Tibial artery (tissue), 4 donors: ENCODE results near the gene LRRC8C.

ENCODE experiments used
- DNase-seq, 2 donors: peaks; one replicate each; pipeline ENCODE4 v3.0.0-alpha.2; 2019
- H3K27ac ChIP-seq, 2 donors: fragments of 200-600 bp; sonication (generic) in 1 of 2; 1 replicate in 1 of 2; 2 replicates in 1 of 2; pipeline ENCODE4 v1.5.1; 2018 to 2019; ENCODE audit warnings: mild to moderate bottlenecking in 1 of 2
- H3K27me3 ChIP-seq, 2 donors: fragments of 200-600 bp; sonication (generic) in 1 of 2; one replicate each; pipeline versions ENCODE4 v1.5.1 to v1.6.0; 2016 to 2019
- H3K36me3 ChIP-seq, 3 donors: fragments of 200-600 bp; sonication (generic) in 2 of 3; one replicate each; pipeline ENCODE4 v1.5.1; 2016 to 2019; ENCODE audit warnings: mild to moderate bottlenecking in 2 of 3
- H3K4me1 ChIP-seq, 4 donors: fragments of 200-600 bp; sonication (generic) in 2 of 4; 1 replicate in 3 of 4; 2 replicates in 1 of 4; pipeline ENCODE4 v1.5.1; 2016 to 2019
- H3K4me3 ChIP-seq, 2 donors: fragments of 200-600 bp; sonication (generic) in 1 of 2; 1 replicate in 1 of 2; 2 replicates in 1 of 2; pipeline ENCODE4 v1.5.1; 2018 to 2019; ENCODE audit warnings: mild to moderate bottlenecking in 2 of 2
- H3K9me3 ChIP-seq, 3 donors: fragments of 200-600 bp; sonication (generic) in 1 of 3; one replicate each; pipeline ENCODE4 v1.5.1; 2016 to 2019
- intact Hi-C: fragments of 100-400 bp; cut with DNase I; formaldehyde crosslinking; loops from one replicate; pipeline ENCODE4 v1.15.0; 2023; ENCODE audit warnings: low total_unique reads
- TF ChIP-seq, protein P1 (sequence below), 2 experiments: fragments of 200-600 bp in 1 of 2; fragments of 450-650 bp in 1 of 2; IDR thresholded peaks; one replicate each; pipeline ENCODE4 v1.5.1; 2017 to 2019; ENCODE audit warnings: antibody characterized with exemption in 2 of 2, mild to moderate bottlenecking in 1 of 2, moderate library complexity in 1 of 2

LRRC8C gene

DNA sequence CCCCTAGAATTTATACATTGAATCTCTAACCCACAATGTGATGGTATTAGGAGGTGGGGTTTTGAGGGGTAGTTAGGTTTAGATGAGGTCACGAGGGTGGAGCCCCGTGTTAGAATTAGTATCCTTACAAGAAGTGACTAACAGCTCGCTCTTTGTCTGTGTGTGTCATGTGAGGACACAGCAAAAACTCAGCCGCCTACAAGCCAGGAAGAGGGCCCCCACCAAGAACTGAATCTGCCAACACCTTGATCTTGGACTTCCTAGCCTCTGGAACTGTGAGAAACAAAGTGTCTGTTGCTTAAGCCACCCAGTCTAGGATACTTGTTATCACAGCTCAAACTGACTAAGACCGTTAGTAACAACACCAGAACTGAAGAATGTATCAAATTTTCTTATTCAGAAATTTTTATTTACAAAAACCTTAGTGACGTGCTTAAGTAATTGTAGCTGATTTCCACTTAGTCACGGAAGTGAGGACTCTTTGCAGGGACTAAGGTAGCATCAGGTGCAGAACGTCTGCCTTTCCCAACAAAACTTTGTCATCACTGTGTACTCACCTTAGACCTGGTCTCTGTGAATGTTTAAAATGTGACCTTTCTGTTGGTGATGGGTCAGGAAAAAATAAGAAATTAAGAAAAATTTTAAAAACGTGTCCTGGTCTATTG, 24.5 kb upstream of the LRRC8C start:
- H3K27ac ChIP-seq = no peak overlapping the region
- no peaks in the 10 kb centered on the region for H3K27me3 ChIP-seq
- intact Hi-C loops = loop anchor here (10.0 kb wide), 1 partner anchor 156 kb away; no protein-coding TSS in a partner anchor
- no peak for DNase-seq
- no peaks in the 10 kb centered on the region for H3K9me3 ChIP-seq
- H3K36me3 ChIP-seq = peaks cover 0 to 7% (median 0%) of the 10 kb centered on the region in 3 donors
- H3K4me1 ChIP-seq = peaks cover 0 to 8% (median 3%) of the 10 kb centered on the region in 4 donors
- H3K4me3 ChIP-seq = no peak overlapping the region
- TF ChIP-seq, protein P1, sequence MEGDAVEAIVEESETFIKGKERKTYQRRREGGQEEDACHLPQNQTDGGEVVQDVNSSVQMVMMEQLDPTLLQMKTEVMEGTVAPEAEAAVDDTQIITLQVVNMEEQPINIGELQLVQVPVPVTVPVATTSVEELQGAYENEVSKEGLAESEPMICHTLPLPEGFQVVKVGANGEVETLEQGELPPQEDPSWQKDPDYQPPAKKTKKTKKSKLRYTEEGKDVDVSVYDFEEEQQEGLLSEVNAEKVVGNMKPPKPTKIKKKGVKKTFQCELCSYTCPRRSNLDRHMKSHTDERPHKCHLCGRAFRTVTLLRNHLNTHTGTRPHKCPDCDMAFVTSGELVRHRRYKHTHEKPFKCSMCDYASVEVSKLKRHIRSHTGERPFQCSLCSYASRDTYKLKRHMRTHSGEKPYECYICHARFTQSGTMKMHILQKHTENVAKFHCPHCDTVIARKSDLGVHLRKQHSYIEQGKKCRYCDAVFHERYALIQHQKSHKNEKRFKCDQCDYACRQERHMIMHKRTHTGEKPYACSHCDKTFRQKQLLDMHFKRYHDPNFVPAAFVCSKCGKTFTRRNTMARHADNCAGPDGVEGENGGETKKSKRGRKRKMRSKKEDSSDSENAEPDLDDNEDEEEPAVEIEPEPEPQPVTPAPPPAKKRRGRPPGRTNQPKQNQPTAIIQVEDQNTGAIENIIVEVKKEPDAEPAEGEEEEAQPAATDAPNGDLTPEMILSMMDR (IDR thresholded peaks at IDR 0.05) = no peak

DNA sequence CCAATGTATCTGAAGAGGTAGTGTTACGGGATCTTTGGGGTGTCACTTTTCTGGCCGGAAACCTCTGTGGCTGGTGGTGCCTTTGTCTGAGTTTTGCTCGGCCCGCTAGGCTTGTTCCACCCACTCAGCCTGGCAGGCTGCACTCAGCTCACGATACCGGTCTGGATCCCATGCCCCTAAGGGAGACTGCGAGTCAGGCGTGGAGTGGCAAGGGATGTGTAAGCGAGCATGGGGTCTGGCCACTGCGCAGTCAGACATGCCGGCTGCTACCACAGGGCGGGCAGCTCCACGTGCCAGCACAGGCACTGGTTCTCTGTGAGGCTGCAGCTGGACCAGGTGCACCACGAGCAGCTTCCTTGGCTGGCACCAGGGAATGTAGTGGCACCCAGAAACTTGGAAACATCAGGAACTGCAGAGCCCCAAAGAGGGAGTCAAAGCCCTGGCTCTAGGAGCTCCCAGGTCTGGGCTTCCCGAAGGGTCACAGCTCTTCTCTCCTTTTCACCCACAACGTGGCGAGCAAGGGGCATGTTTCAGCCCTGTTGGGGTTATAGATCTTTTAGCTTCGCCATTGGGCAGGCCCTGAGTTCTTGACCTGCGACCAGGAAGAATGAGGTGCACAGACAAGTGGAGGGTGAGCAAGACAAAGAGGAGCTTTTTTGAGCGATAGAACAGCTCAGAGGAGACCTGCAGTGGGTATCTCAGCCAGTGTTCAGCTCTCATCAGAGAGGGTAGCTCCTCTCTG, 23.8 kb upstream of the LRRC8C start:
- Histone ChIP-seq H3K9me3 (no peaks in the 10 kb centered on the region), H3K4me3 (no peak overlapping the region), H3K27ac (no peak overlapping the region), H3K4me1 (peaks cover 0 to 8% (median 3%) of the 10 kb centered on the region in 4 donors), H3K36me3 (peaks cover 0 to 7% (median 0%) of the 10 kb centered on the region in 3 donors), H3K27me3 (no peaks in the 10 kb centered on the region)
- DNase-seq = no peak
- TF ChIP-seq, protein P1 (IDR thresholded peaks at IDR 0.05) = no peak
- intact Hi-C loops = loop anchor here (10.0 kb wide), 1 partner anchor 156 kb away; no protein-coding TSS in a partner anchor

DNA sequence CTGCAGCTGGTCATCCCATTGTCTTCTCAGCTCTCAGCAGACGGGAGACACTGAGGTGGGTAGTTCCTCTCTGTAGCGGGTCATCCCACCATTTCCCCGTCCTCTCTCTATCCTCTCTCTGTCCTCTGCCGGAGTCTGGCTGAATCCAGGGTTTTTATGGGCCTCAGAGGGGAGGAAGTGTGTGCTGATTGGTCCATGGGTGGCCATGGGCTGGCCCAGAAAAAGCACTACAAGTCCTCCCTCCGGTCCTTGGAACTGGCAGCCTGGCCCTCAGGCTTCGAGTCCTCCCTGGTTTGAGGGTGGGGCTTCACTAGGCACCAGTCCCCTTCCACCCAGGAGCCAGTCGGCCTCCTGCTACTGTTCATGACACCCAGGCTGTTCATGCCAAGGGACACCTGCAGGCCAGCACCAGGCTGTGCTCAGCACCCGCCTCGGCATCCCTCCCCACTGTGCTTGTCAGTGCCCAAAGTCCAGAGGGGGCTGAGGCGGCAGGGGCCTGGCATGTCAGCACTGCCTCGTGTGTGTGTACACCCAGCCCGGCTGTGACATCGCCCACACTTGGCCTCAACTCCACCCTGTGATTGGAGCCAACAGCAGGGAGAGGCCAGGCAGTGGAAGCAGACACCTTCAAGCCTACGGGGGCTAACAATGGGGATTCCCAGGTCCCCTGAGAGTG, 23.0 kb upstream of the LRRC8C start:
- intact Hi-C loops = loop anchor here (10.0 kb wide), 1 partner anchor 155 kb away; no protein-coding TSS in a partner anchor
- Histone ChIP-seq H3K9me3 (no peaks in the 10 kb centered on the region), H3K4me3 (no peak overlapping the region), H3K27me3 (no peaks in the 10 kb centered on the region), H3K4me1 (peaks cover 0 to 8% (median 3%) of the 10 kb centered on the region in 4 donors), H3K27ac (no peak overlapping the region), H3K36me3 (peaks cover 0 to 7% (median 0%) of the 10 kb centered on the region in 3 donors)
- DNase-seq = no peak
- TF ChIP-seq, protein P1 (IDR thresholded peaks at IDR 0.05) = no peak

DNA sequence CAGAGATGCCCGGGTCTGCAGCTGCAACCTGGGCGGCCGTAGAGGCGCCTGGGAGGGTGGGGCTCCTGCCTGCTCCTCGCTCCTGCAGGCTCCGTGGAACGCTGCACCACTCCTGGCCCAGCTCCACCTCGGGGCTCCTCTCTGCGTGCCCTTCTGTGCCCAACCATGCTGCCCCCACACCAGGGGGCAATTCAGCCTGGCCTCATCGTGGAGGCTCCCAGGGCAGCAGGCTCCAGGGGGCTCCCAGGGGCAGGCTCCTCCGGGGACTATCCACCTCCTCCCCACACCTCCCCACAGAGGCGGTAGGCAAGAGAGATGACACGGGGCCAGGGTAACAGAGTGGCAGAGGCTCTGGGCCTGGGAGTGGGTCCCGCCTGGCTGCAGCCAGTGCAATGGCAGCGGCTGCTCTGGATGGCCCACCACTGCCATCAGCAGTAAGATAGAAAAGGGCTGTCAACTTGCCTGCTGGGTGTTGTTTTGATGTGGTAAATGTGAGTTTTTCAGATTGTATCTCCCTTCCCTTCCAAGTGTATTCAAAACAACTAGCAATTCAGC, 22.4 kb upstream of the LRRC8C start:
- no peak for DNase-seq
- intact Hi-C loops = no loop called here
- Histone ChIP-seq H3K36me3 (peaks cover 0 to 7% (median 0%) of the 10 kb centered on the region in 3 donors), H3K9me3 (no peaks in the 10 kb centered on the region), H3K27ac (no peak overlapping the region), H3K4me3 (no peak overlapping the region), H3K4me1 (peaks cover 0 to 7% (median 3%) of the 10 kb centered on the region in 4 donors), H3K27me3 (no peaks in the 10 kb centered on the region)
- TF ChIP-seq, protein P1 (IDR thresholded peaks at IDR 0.05) = no peak

DNA sequence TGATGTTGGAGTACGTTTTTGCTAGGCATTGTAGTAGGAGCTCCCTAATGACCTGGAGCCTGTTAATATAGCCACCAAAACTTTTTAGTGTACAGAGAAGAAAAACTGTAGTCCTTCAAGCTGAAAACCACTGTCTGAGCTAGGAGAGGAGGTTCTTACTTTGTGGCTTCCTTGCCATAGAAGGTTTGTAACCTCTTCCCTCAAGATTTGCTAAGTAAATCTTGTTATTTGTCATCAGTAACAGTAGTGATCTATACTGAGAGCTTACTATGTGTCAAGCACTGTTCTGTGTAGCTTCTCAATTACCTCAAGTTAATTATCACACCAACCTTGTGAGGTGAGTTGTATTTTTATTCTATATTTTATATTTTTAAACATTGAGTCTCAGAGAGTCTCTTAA, 21.2 kb upstream of the LRRC8C start:
- intact Hi-C loops = no loop called here
- H3K27me3 ChIP-seq = no peaks in the 10 kb centered on the region
- peaks cover 0 to 7% (median 0%) of the 10 kb centered on the region in 3 donors for H3K36me3 ChIP-seq
- TF ChIP-seq, protein P1 (IDR thresholded peaks at IDR 0.05) = no peak
- H3K27ac ChIP-seq = no peak overlapping the region
- H3K4me3 ChIP-seq = no peak overlapping the region
- peaks cover 0 to 8% (median 4%) of the 10 kb centered on the region in 4 donors for H3K4me1 ChIP-seq
- H3K9me3 ChIP-seq = no peaks in the 10 kb centered on the region
- DNase-seq = no peak
